Measurements from ENCODE around the gene CFAP90.

DNA sequence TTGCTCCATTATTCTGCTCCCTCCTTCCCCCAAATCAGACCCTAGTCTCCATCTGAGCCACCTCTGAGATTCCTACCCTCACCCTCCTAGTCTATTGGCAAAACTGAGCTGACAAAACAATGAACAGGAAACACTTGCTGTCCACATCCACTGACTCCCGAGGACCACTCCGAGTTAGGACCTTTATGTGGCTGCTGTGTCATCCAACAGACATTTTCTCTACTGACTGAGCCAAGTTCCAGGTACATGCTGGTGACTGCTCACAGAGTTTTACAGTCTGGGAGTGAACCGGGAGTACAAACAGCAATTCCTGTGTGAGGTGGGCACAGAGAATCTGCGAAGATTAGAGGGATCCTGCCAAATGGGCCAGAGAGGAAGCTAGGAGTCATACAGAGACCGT, 39.2 kb downstream of the CFAP90 start:
- no peak for TF ChIP-seq POLR2A (IDR thresholded peaks at IDR 0.05)
- TF ChIP-seq, protein P1, sequence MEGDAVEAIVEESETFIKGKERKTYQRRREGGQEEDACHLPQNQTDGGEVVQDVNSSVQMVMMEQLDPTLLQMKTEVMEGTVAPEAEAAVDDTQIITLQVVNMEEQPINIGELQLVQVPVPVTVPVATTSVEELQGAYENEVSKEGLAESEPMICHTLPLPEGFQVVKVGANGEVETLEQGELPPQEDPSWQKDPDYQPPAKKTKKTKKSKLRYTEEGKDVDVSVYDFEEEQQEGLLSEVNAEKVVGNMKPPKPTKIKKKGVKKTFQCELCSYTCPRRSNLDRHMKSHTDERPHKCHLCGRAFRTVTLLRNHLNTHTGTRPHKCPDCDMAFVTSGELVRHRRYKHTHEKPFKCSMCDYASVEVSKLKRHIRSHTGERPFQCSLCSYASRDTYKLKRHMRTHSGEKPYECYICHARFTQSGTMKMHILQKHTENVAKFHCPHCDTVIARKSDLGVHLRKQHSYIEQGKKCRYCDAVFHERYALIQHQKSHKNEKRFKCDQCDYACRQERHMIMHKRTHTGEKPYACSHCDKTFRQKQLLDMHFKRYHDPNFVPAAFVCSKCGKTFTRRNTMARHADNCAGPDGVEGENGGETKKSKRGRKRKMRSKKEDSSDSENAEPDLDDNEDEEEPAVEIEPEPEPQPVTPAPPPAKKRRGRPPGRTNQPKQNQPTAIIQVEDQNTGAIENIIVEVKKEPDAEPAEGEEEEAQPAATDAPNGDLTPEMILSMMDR (IDR thresholded peaks at IDR 0.05), result no peak

All from lower leg skin (tissue), 3 donors.